Esophagus squamous epithelium (tissue), 5 donors: ENCODE data around the gene AFG3L2. TPM values are rescaled to one million over a fixed set of nuclear protein-coding genes. Genes with fewer than 3 reads are reported as not detected.

Source experiments
- DNase-seq: peaks from one replicate; lab custom pipeline; 2025; lab: John Stamatoyannopoulos, UW
- H3K27ac ChIP-seq, 4 donors: fragments of 200-600 bp; sonication (generic); one replicate each; pipeline ENCODE4 v1.5.1; 2016 to 2019; ENCODE audit warnings: mild to moderate bottlenecking in 1 of 4
- H3K27me3 ChIP-seq, 4 donors: fragments of 200-600 bp; sonication (generic); 1 replicate in 3 of 4; 2 replicates in 1 of 4; pipeline versions ENCODE4 v1.5.1 to v1.6.0; 2017 to 2021; ENCODE audit warnings: antibody characterized with exemption in 1 of 4
- H3K36me3 ChIP-seq, 3 donors: fragments of 200-600 bp; sonication (generic); one replicate each; pipeline ENCODE4 v1.5.1; 2016 to 2019
- H3K4me1 ChIP-seq, 3 donors: fragments of 200-600 bp; sonication (generic); one replicate each; pipeline ENCODE4 v1.5.1; 2017 to 2019
- H3K4me3 ChIP-seq, 4 donors: fragments of 200-600 bp; sonication (generic); 1 replicate in 3 of 4; 2 replicates in 1 of 4; pipeline ENCODE4 v1.5.1; 2016 to 2019; ENCODE audit warnings: mild to moderate bottlenecking in 2 of 4, moderate library complexity in 1 of 4
- H3K9me3 ChIP-seq, 3 donors: fragments of 200-600 bp; sonication (generic); one replicate each; pipeline ENCODE4 v1.5.1; 2016 to 2019
- POLR2A ChIP-seq, 4 donors: fragments of 450-650 bp; IDR thresholded peaks; one replicate each; pipeline ENCODE4 v1.6.1; 2017; ENCODE audit warnings: antibody characterized with exemption in 4 of 4, mild to moderate bottlenecking in 4 of 4, moderate library complexity in 3 of 4
- WGBS, 2 donors: methylation state at CpG; one replicate each; pipeline ENCODE4 v1.1.5; 2018; 5-methylcytosine and 5-hydroxymethylcytosine counted together
- intact Hi-C: fragments of 100-400 bp; cut with DNase I; formaldehyde crosslinking; loops from one replicate; pipeline ENCODE4 v1.15.0; 2022
- total RNA-seq, 4 donors: library from RNA; depleted of rRNA; stranded (reverse); fragments of >200 nt; gene quantifications; one replicate each; pipeline ENCODE4 v1.1.0, GENCODE V29; 2016
- TF ChIP-seq, protein P1 (sequence below), 6 experiments: fragments of 450-650 bp in 4 of 6; fragments of 200-600 bp in 2 of 6; sonication (generic) in 2 of 6; IDR thresholded peaks; one replicate each; pipeline ENCODE4 v1.5.1; 2016 to 2019; ENCODE audit warnings: antibody characterized with exemption in 6 of 6, mild to moderate bottlenecking in 4 of 6, moderate library complexity in 4 of 6
- donor health status: DM: yes; HTN: yes; CAD: no.

The AFG3L2 gene
- total RNA-seq, 4 donors from 2014 or later: 41.5 to 62.9 (median 58.1) TPM

GRCh38 chr18:12287684-12288402, 89.2 kb downstream of the AFG3L2 start:
- Histone ChIP-seq H3K27ac (peak overlapping the region; percentile 76 to 88 (median 84)), H3K9me3 (no peaks in the 10 kb centered on the region), H3K4me3 (peak overlapping the region; percentile 35 to 70 (median 52)), H3K27me3 (peaks cover 0 to 25% (median 0%) of the 10 kb centered on the region in 4 donors), H3K4me1 (peaks cover 15 to 34% (median 19%) of the 10 kb centered on the region in 3 donors), H3K36me3 (no peaks in the 10 kb centered on the region)
- intact Hi-C loops: no loop called here
- DNase-seq: no peak
- WGBS, 2 donors: 2 to 8% methylated on average over 21 to 24 of the region's 41 CpGs
- TF ChIP-seq, protein P1, sequence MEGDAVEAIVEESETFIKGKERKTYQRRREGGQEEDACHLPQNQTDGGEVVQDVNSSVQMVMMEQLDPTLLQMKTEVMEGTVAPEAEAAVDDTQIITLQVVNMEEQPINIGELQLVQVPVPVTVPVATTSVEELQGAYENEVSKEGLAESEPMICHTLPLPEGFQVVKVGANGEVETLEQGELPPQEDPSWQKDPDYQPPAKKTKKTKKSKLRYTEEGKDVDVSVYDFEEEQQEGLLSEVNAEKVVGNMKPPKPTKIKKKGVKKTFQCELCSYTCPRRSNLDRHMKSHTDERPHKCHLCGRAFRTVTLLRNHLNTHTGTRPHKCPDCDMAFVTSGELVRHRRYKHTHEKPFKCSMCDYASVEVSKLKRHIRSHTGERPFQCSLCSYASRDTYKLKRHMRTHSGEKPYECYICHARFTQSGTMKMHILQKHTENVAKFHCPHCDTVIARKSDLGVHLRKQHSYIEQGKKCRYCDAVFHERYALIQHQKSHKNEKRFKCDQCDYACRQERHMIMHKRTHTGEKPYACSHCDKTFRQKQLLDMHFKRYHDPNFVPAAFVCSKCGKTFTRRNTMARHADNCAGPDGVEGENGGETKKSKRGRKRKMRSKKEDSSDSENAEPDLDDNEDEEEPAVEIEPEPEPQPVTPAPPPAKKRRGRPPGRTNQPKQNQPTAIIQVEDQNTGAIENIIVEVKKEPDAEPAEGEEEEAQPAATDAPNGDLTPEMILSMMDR (IDR thresholded peaks at IDR 0.05): peak in 1 of 6 experiments; percentile 0
- peak in 2 of 4 donors; percentile 45 to 58 for TF ChIP-seq POLR2A (IDR thresholded peaks at IDR 0.05)

DNA sequence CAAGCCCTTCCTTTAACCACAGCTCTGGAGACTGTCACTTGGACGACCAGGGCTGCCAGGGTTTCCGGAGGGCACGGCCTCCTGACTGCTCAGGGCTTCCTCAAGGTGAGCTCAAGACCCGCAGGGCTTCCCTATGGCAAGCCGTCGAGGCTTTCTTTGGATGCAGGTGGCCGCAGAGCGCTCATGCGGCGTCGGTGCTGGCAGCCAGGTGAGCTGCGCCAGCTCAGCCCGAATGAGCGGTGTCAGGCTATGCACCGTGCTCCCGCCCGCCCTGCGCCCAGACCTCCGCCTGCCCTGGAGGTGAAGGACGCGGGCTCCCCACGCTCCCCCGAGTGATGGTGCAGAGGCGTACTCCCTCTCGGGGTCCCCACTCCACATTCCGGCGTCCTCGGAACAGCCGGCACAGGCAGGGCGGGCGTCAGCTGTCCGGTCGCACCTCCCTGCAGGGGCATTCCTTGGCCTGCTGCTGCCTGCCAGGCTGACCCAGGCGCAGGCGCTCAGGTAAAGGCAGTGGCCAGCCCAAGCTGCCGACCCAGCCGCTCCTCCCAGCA, 89.8 kb downstream of the AFG3L2 start:
- WGBS, 2 donors: 54% methylated on average over 3 of the region's 37 CpGs; no CpG with 5 or more reads in 1 of the 2 donors
- DNase-seq: no peak
- Histone ChIP-seq H3K27me3 (peaks cover 0 to 25% (median 0%) of the 10 kb centered on the region in 4 donors), H3K36me3 (no peaks in the 10 kb centered on the region), H3K4me1 (peaks cover 15 to 40% (median 25%) of the 10 kb centered on the region in 3 donors), H3K4me3 (peak overlapping the region; percentile 35 to 70 (median 52)), H3K27ac (peak overlapping the region; percentile 76 to 88 (median 84)), H3K9me3 (no peaks in the 10 kb centered on the region)
- peak in 1 of 4 donors; percentile 7 for TF ChIP-seq POLR2A (IDR thresholded peaks at IDR 0.05)
- TF ChIP-seq, protein P1 (IDR thresholded peaks at IDR 0.05): no peak
- intact Hi-C loops: no loop called here

GRCh38 chr18:12283666-12284065, 93.4 kb downstream of the AFG3L2 start:
- TF ChIP-seq, protein P1 (IDR thresholded peaks at IDR 0.05): no peak
- no peak for TF ChIP-seq POLR2A (IDR thresholded peaks at IDR 0.05)
- Histone ChIP-seq H3K9me3 (no peaks in the 10 kb centered on the region), H3K4me3 (no peak overlapping the region), H3K27ac (no peak overlapping the region), H3K36me3 (no peaks in the 10 kb centered on the region), H3K4me1 (peaks cover 12 to 52% (median 26%) of the 10 kb centered on the region in 3 donors), H3K27me3 (peaks cover 0 to 16% (median 0%) of the 10 kb centered on the region in 4 donors)
- 69 to 90% methylated on average over 1 of the region's 1 CpG for WGBS, 2 donors
- no peak for DNase-seq
- intact Hi-C loops: no loop called here

DNA sequence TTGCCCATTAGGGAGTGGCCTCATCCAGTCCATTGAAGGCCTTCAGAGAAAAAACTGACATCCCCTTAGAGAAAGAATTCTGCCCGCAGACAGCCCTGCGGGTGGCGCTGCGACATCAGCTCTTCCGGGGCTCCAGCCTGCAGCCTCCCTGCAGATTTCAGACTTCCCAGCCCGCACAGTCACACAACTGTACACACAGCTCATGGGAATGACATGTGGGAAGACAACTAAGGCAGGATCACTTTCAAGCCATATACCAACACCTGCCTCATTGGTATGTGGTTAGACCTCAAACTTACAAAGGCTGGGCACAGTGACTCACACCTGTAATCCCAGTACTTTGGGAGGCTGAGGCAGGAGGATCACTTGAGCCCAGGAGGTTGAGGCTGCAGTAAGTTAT, 93.8 kb downstream of the AFG3L2 start:
- intact Hi-C loops: no loop called here
- WGBS, 2 donors: 76% methylated on average over 6 of the region's 6 CpGs; no CpG with 5 or more reads in 1 of the 2 donors
- TF ChIP-seq, protein P1 (IDR thresholded peaks at IDR 0.05): peak in 1 of 6 experiments; percentile 23
- TF ChIP-seq POLR2A (IDR thresholded peaks at IDR 0.05): no peak
- Histone ChIP-seq H3K9me3 (no peaks in the 10 kb centered on the region), H3K4me3 (no peak overlapping the region), H3K27ac (no peak overlapping the region), H3K36me3 (no peaks in the 10 kb centered on the region), H3K27me3 (peaks cover 0 to 15% (median 0%) of the 10 kb centered on the region in 4 donors), H3K4me1 (peaks cover 11 to 52% (median 24%) of the 10 kb centered on the region in 3 donors)
- no peak for DNase-seq
